SU-DHL-6 (cell line): ENCODE measurements around the gene SSC5D.

Source experiments
- H2AFZ ChIP-seq: fragments of 200-600 bp; sonication (generic); 2 replicates; pipeline ENCODE4 v1.6.1; 2014; ENCODE audit warnings: low read depth, mild to moderate bottlenecking, moderate library complexity, mixed read lengths, antibody characterized with exemption, low read length; ENCODE audit not compliant: severe bottlenecking
- H3F3A ChIP-seq: fragments of 200-600 bp; shearing (Covaris generic); 2 replicates; pipeline ENCODE4 v1.6.0; 2016; ENCODE audit warnings: antibody characterized with exemption, mild to moderate bottlenecking; ENCODE audit not compliant: insufficient read depth
- H3K27ac ChIP-seq: fragments of 200-600 bp; sonication (generic); 2 replicates; pipeline ENCODE4 v1.5.1; 2016; ENCODE audit warnings: low read depth, mild to moderate bottlenecking, low read length, moderate library complexity, mixed read lengths
- H3K27me3 ChIP-seq: fragments of 200-600 bp; sonication (generic), shearing (Covaris generic); 2 replicates; pipeline ENCODE4 v1.6.0; 2014; ENCODE audit warnings: mild to moderate bottlenecking, low read length
- H3K36me3 ChIP-seq: fragments of 200-600 bp; sonication (generic); 2 replicates; pipeline ENCODE4 v1.6.1; 2014; ENCODE audit warnings: mild to moderate bottlenecking, low read length, mixed read lengths
- H3K4me2 ChIP-seq: fragments of 300-600, 200-600 bp; shearing (Covaris generic), sonication (generic); 2 replicates; pipeline ENCODE4 v1.6.0; 2014; ENCODE audit warnings: low read length, low read depth, mild to moderate bottlenecking; ENCODE audit not compliant: poor library complexity, severe bottlenecking
- H3K4me3 ChIP-seq: fragments of 200-600 bp; sonication (generic); 2 replicates; pipeline ENCODE4 v1.5.1; 2014; ENCODE audit warnings: antibody characterized with exemption, low read length, mild to moderate bottlenecking, mixed read lengths; ENCODE audit not compliant: insufficient read depth, poor library complexity, severe bottlenecking
- H3K79me2 ChIP-seq: fragments of 200-600 bp; sonication (generic); 2 replicates; pipeline ENCODE4 v1.6.1; 2014; ENCODE audit warnings: mild to moderate bottlenecking, low read length, moderate library complexity; ENCODE audit not compliant: insufficient read depth
- H3K9ac ChIP-seq: fragments of 200-600 bp; sonication (generic); 2 replicates; pipeline ENCODE4 v1.7.0; 2014; ENCODE audit warnings: mild to moderate bottlenecking, low read length
- H3K9me2 ChIP-seq: fragments of 200-600 bp; sonication (generic); replicated peaks from 2 replicates; pipeline ENCODE4 v1.6.1; 2014; ENCODE audit warnings: low read length; ENCODE audit not compliant: insufficient read depth
- H3K9me3 ChIP-seq: fragments of 200-600 bp; sonication (generic); 2 replicates; pipeline ENCODE4 v1.6.1; 2014; ENCODE audit warnings: low read length, mixed read lengths; ENCODE audit not compliant: insufficient read depth
- H4K20me1 ChIP-seq: fragments of 200-600 bp; sonication (generic); 2 replicates; pipeline ENCODE4 v1.6.1; 2014; ENCODE audit warnings: low read depth, mild to moderate bottlenecking, antibody characterized with exemption, low read length, moderate library complexity, mixed read lengths
- EZH2phosphoT487 ChIP-seq: fragments of 200-600 bp; sonication (generic), shearing (Covaris generic); conservative IDR thresholded peaks from 2 replicates; pipeline ENCODE4 v1.6.1; 2018; ENCODE audit warnings: mild to moderate bottlenecking, antibody characterized with exemption, low read length, moderate library complexity, mixed read lengths
- TF ChIP-seq, protein P1 (sequence below): fragments of 200-600 bp; sonication (generic); IDR thresholded peaks from one replicate; pipeline ENCODE4 v1.5.1; 2017; ENCODE audit warnings: antibody characterized with exemption, mild to moderate bottlenecking, low read length, moderate library complexity; ENCODE audit not compliant: insufficient read depth, poor library complexity, severe bottlenecking

Gene SSC5D

DNA sequence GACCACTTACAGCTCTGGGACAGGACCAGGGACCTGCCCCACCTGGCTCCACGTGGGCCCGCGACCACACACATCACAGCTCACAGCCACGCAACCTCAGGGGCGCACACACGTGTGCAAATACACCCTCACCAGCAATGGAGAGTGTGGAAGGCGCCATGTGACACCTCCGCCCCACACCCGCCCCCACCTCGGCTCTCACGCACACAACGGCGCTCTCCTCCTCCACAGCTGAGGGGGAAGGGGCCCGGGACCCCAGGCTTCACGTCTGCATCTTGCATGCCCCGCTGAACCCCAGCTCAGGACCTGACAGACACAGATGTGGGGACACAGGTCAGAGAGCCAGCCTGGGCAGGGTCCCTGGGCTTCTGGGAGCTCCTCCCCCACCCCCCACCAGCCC, 38.8 kb upstream of the SSC5D start:
- peaks cover 20% of the 10 kb centered on the region; the same call in 1 of the 2 replicates for H3F3A ChIP-seq
- H3K4me3 ChIP-seq, result no peak overlapping the region
- H2AFZ ChIP-seq, result no peak overlapping the region
- no peaks in the 10 kb centered on the region for H3K79me2 ChIP-seq
- no peaks in the 10 kb centered on the region for H3K27me3 ChIP-seq
- no peaks in the 10 kb centered on the region for H3K9me2 ChIP-seq
- no peaks in the 10 kb centered on the region for H4K20me1 ChIP-seq
- no peaks in the 10 kb centered on the region for H3K9me3 ChIP-seq
- TF ChIP-seq, protein P1, sequence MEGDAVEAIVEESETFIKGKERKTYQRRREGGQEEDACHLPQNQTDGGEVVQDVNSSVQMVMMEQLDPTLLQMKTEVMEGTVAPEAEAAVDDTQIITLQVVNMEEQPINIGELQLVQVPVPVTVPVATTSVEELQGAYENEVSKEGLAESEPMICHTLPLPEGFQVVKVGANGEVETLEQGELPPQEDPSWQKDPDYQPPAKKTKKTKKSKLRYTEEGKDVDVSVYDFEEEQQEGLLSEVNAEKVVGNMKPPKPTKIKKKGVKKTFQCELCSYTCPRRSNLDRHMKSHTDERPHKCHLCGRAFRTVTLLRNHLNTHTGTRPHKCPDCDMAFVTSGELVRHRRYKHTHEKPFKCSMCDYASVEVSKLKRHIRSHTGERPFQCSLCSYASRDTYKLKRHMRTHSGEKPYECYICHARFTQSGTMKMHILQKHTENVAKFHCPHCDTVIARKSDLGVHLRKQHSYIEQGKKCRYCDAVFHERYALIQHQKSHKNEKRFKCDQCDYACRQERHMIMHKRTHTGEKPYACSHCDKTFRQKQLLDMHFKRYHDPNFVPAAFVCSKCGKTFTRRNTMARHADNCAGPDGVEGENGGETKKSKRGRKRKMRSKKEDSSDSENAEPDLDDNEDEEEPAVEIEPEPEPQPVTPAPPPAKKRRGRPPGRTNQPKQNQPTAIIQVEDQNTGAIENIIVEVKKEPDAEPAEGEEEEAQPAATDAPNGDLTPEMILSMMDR, result no peak
- no peak for TF ChIP-seq EZH2phosphoT487
- no peak overlapping the region for H3K4me2 ChIP-seq
- H3K27ac ChIP-seq, result no peak overlapping the region
- no peak overlapping the region for H3K9ac ChIP-seq
- no peaks in the 10 kb centered on the region for H3K36me3 ChIP-seq

DNA sequence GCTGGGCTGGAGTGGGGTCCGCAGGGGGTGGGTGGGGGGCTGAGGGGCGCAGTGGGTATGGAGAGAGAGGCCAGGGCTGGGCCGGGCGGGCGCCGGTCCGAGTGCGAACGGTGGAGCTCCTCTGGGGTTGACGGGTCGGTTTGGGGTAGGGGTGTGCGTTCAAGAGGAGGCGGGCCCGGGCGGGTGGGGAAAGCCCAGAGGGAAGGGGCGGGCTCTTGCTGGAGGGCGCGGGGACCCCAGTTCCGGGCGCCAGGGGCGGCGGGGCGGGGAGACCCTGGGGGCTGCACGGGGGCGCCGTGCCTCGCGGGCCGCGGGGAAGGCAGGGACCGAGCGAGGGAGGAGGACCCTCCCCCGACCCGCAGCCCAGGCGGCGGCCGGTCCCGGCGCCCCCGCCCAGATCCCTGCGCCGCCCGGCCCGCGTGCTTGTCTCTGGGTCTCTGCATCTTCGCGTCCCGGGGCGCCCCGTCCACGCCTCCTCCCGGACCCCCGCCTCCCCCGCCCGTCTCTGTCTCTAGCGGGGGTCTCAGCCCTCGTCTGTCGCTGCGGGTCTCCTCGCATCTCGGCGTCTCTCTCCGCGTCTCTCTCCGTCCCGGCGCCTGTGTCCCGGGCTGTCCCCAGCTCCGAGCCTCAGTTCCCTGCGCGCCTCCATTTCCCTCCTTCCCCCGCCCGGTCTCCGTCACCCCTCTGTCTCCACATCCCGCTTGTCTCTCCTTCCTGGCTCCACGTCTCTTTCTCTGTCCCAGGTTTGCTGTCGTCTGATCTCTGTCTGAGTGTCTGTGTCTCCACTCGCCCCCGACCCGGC, 36.9 kb upstream of the SSC5D start:
- Histone ChIP-seq H3K9me2 (no peaks in the 10 kb centered on the region), H3K27me3 (no peaks in the 10 kb centered on the region), H3K9me3 (no peaks in the 10 kb centered on the region), H4K20me1 (no peaks in the 10 kb centered on the region), H2AFZ (no peak overlapping the region), H3K36me3 (no peaks in the 10 kb centered on the region), H3K79me2 (no peaks in the 10 kb centered on the region), H3K4me3 (no peak overlapping the region), H3K27ac (no peak overlapping the region), H3K9ac (no peak overlapping the region; the same call in 1 of the 2 replicates), H3F3A (peaks cover 20% of the 10 kb centered on the region; the same call in 1 of the 2 replicates), H3K4me2 (peak overlapping the region; percentile 40)
- TF ChIP-seq EZH2phosphoT487, result no peak
- TF ChIP-seq, protein P1, result no peak

DNA sequence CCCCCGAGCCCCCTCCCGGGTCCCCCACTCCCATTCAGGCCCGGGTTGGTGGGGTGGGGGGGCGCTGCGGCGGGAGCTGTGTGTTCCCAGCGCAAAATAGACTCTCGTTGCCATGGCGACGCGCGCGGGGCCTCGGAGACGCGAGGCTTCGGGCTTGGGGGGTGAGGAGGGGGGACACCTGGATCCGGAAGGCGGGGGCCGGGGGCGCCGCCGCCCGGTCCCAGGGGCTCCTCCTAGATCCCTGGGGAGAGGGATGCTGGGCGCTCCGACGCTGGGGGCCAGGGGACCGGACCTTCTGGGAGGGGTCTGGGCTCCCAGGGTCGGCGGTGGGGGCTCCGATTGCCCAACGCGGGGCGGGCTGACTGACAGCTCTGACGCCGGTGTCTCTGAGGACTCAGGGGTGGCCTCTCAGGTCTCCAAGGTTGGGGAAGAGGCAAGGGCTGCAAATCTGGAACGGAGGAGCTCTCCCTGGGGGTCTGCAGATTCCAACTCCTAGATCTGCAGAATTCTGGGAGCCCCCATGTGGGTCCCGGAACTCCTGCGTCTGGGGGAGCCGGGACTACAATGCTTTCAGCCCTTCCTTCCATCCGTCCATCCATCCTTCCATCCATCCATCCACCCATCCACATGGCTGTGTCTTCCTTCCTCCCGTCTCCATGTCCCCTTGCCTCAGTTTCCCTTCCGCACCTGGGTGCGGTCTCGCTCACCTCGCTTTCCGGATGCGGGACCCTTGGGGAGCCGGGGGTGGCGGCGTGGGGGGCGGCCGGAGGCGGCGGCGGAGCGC, 36.1 kb upstream of the SSC5D start:
- Histone ChIP-seq H3K79me2 (no peaks in the 10 kb centered on the region), H3K4me2 (peak overlapping the region; percentile 40), H3K27me3 (no peaks in the 10 kb centered on the region), H3K9me2 (no peaks in the 10 kb centered on the region), H3K4me3 (no peak overlapping the region), H2AFZ (no peak overlapping the region), H3K27ac (no peak overlapping the region), H3K36me3 (no peaks in the 10 kb centered on the region), H3K9ac (no peak overlapping the region), H3F3A (peaks cover 17% of the 10 kb centered on the region; the same call in 1 of the 2 replicates), H3K9me3 (no peaks in the 10 kb centered on the region), H4K20me1 (no peaks in the 10 kb centered on the region)
- TF ChIP-seq, protein P1, result no peak
- no peak for TF ChIP-seq EZH2phosphoT487
